AG08396 (cell line): ENCODE results near the gene TOR1AIP1.
"Not testable (repeated sequence)": the region's sequence is repeated elsewhere in the genome, so short reads cannot be mapped to it uniquely, and the experiment has no call there.

Source experiments
- DNase-seq: peaks from one replicate; pipeline ENCODE4 v3.0.0; 2012; ENCODE audit warnings: low spot score, mixed read lengths

The TOR1AIP1 gene

GRCh38 chr1:179882253-179883039, at the start of gene TOR1AIP1:
TOR1AIP1 (plus strand) TSS chr1:179882285; CDS start chr1:179882503, 218 bp downstream.
- DNase-seq: peak; percentile 93

- DNase-seq: not testable (repeated sequence)
These were observed 45.2 kb upstream of the TOR1AIP1 start for GRCh38 chr1:179836686-179837445.

GRCh38 chr1:179840107-179840506, 42.0 kb upstream of the TOR1AIP1 start:
- no peak for DNase-seq

GRCh38 chr1:179848233-179848632, 33.9 kb upstream of the TOR1AIP1 start:
- DNase-seq: no peak

- no peak for DNase-seq
These were observed 29.0 kb upstream of the TOR1AIP1 start for GRCh38 chr1:179853102-179853501.

GRCh38 chr1:179855831-179856230, 26.3 kb upstream of the TOR1AIP1 start:
- not testable (repeated sequence) for DNase-seq

GRCh38 chr1:179856296-179856695, 25.8 kb upstream of the TOR1AIP1 start:
- DNase-seq: no peak

- DNase-seq: no peak
These were observed 25.1 kb upstream of the TOR1AIP1 start for GRCh38 chr1:179857009-179857408.

- DNase-seq: no peak
These were observed 21.4 kb upstream of the TOR1AIP1 start for GRCh38 chr1:179860652-179861051.

GRCh38 chr1:179865377-179865776, 16.7 kb upstream of the TOR1AIP1 start:
- DNase-seq: no peak

- no peak for DNase-seq
These were observed 15.5 kb upstream of the TOR1AIP1 start for GRCh38 chr1:179866616-179867015.

- DNase-seq: peak; percentile 57
These were observed 14.4 kb upstream of the TOR1AIP1 start for GRCh38 chr1:179867493-179868330.

GRCh38 chr1:179870870-179871269, 11.2 kb upstream of the TOR1AIP1 start:
- DNase-seq: no peak

GRCh38 chr1:179871940-179872339, 10.1 kb upstream of the TOR1AIP1 start:
- DNase-seq: no peak

- no peak for DNase-seq
These were observed 9.5 kb upstream of the TOR1AIP1 start for GRCh38 chr1:179872558-179872957.

- no peak for DNase-seq
These were observed 8.6 kb upstream of the TOR1AIP1 start for GRCh38 chr1:179873438-179873851.

- DNase-seq: no peak
These were observed 6.3 kb upstream of the TOR1AIP1 start for GRCh38 chr1:179875596-179876299.

- DNase-seq: no peak
These were observed 5.8 kb upstream of the TOR1AIP1 start for GRCh38 chr1:179876300-179876715.

GRCh38 chr1:179877586-179878265, 4.4 kb upstream of the TOR1AIP1 start, which contains the start of gene TOR1AIP2:
TOR1AIP2 (minus strand) TSS chr1:179877803; CDS start chr1:179852665, 25,138 bp downstream.
- peak; percentile 83 for DNase-seq

GRCh38 chr1:179879797-179880196, 2.3 kb upstream of the TOR1AIP1 start:
- no peak for DNase-seq
